Left lobe of liver (tissue), 2 donors: ENCODE measurements around the gene DYNC1LI1. TPM values are rescaled to one million over a fixed set of nuclear protein-coding genes. Genes with fewer than 3 reads are reported as not detected.
A peak's percentile ranks its signal among the peaks of the same experiment; 100 is the strongest.
"Not testable (repeated sequence)": the region's sequence is repeated elsewhere in the genome, so short reads cannot be mapped to it uniquely, and the experiment has no call there.

Experiments used
- ATAC-seq: fragments of 200-7000 bp; cut with Tn5 transposase; one replicate; pipeline ENCODE4 v1.9.1; 2020; ENCODE audit warnings: mild to moderate bottlenecking, moderate library complexity
- DNase-seq: peaks from one replicate; pipeline ENCODE4 v3.0.0-alpha.2; 2020; ENCODE audit warnings: low spot score
- total RNA-seq: library from RNA; stranded (reverse); gene quantifications from one replicate; pipeline ENCODE4 v1.2.1, GENCODE V29; 2021
- donor health status: DM: no; HTN: no; CAD: no; lungs with moderate emphysema.
- donor health status: DM: no; HTN: yes; CAD: no.

The DYNC1LI1 gene
- total RNA-seq, 1 donor from 2014 or later = 10.4 TPM

GRCh38 chr3:32540899-32541298 lies 29.8 kb downstream of the DYNC1LI1 start:
- DNase-seq (no peak), ATAC-seq (no peak)

GRCh38 chr3:32532434-32532833 lies 38.2 kb downstream of the DYNC1LI1 start:
- DNase-seq = no peak
- no peak for ATAC-seq

- DNase-seq (no peak), ATAC-seq (no peak)
These were observed 39.5 kb downstream of the DYNC1LI1 start for GRCh38 chr3:32531010-32531647.

- ATAC-seq (no peak), DNase-seq (no peak)
These were observed 44.9 kb downstream of the DYNC1LI1 start for GRCh38 chr3:32525720-32526119.

- no peak for ATAC-seq
- DNase-seq = no peak
These were observed 48.0 kb downstream of the DYNC1LI1 start for GRCh38 chr3:32522682-32523081.

- not testable (repeated sequence) for DNase-seq, ATAC-seq
These were observed 51.7 kb downstream of the DYNC1LI1 start for GRCh38 chr3:32518921-32519320.

GRCh38 chr3:32516751-32517150 lies 53.9 kb downstream of the DYNC1LI1 start:
- DNase-seq, ATAC-seq: not testable (repeated sequence)

- ATAC-seq (no peak), DNase-seq (no peak)
These were observed 59.7 kb downstream of the DYNC1LI1 start for GRCh38 chr3:32511005-32511404.

GRCh38 chr3:32510075-32510724 lies 60.5 kb downstream of the DYNC1LI1 start:
- DNase-seq (peak; percentile 65), ATAC-seq (peak; percentile 98)

- DNase-seq (no peak), ATAC-seq (no peak)
These were observed 61.9 kb downstream of the DYNC1LI1 start for GRCh38 chr3:32508711-32509110.

GRCh38 chr3:32506466-32506865 lies 64.2 kb downstream of the DYNC1LI1 start:
- ATAC-seq = no peak
- DNase-seq = no peak

- ATAC-seq = no peak
These were observed 67.7 kb downstream of the DYNC1LI1 start for GRCh38 chr3:32502946-32503286.

GRCh38 chr3:32502118-32502945 lies 68.3 kb downstream of the DYNC1LI1 start, which contains the start of gene CMTM6:
Gene CMTM6 (minus strand): TSS chr3:32502852. CDS start chr3:32502745, 107 bp downstream.
- ATAC-seq = peak; percentile 88
- peak; percentile 82 for DNase-seq

More at GRCh38 chr3:32502946-32503286, 67.7 kb downstream of the DYNC1LI1 start:
- no peak for DNase-seq

- DNase-seq (no peak), ATAC-seq (no peak)
These were observed 68.9 kb downstream of the DYNC1LI1 start for GRCh38 chr3:32501783-32502117.

- DNase-seq (peak; percentile 72), ATAC-seq (peak; percentile 35)
These were observed 69.5 kb downstream of the DYNC1LI1 start for GRCh38 chr3:32500880-32501782.

- ATAC-seq (no peak), DNase-seq (no peak)
These were observed 70.4 kb downstream of the DYNC1LI1 start for GRCh38 chr3:32500231-32500630.

- no peak for DNase-seq
- ATAC-seq = no peak
These were observed 71.1 kb downstream of the DYNC1LI1 start for GRCh38 chr3:32499585-32499984.

GRCh38 chr3:32498992-32499391 lies 71.7 kb downstream of the DYNC1LI1 start:
- DNase-seq = no peak
- ATAC-seq = peak; percentile 14

- DNase-seq = no peak
- ATAC-seq = no peak
These were observed 72.4 kb downstream of the DYNC1LI1 start for GRCh38 chr3:32498252-32498651.

GRCh38 chr3:32495609-32496008 lies 75.0 kb downstream of the DYNC1LI1 start:
- no peak for ATAC-seq
- no peak for DNase-seq

- DNase-seq (no peak), ATAC-seq (no peak)
These were observed 75.6 kb downstream of the DYNC1LI1 start for GRCh38 chr3:32495085-32495484.
